Measurements from ENCODE around the gene EHD4. TPM values are rescaled to one million over a fixed set of nuclear protein-coding genes. Genes with fewer than 3 reads are reported as not detected.
A peak's percentile ranks its signal among the peaks of the same experiment; 100 is the strongest.

The EHD4 gene
- total RNA-seq, 1 donor from 2014 or later, result 68.8 TPM

DNA sequence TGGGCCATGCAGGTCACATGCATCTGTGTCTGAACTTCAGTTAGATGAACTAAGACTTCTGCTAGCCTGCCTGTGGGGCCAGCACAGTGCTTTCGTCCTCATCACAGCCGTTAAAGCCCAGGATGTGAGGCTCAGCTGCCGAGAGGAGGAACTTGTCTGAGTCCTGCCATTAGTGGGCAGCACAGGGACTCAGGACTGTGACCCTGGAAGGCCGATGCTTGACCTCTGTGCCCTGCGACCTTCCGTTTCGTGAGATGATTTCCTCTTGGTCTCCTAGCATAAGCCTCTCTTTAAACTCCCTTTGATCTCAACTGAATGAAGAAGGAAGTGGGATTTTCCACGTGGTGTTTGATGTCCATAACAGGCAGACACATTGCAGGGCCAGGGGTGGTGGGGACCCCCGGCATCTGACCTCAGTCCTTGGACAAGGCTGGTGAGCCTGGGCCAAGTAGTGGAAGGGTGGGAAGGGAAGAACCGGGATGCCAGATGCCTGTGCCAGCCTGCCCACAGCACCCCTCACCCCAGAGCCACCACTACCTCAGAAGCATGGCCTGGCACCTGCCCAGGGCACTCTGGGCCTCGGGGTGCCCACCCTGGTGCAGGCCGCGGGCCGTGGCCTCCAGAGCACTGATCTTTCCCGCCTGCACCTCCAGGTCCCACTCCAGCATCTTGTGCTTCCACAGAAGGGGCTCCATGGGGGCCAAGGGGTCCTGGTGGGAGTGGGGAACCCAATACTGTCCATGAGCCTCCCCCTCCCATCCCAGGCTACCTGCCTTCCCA is 112.1 kb downstream of the EHD4 start:
- DNase-seq (ENCODE audit: low read depth in 2 of 2), result peak; percentile 5 to 10

GRCh38 chr15:41858756-41859155 is 113.6 kb downstream of the EHD4 start:
- no peak for DNase-seq (ENCODE audit: low read depth in 2 of 2)

DNA sequence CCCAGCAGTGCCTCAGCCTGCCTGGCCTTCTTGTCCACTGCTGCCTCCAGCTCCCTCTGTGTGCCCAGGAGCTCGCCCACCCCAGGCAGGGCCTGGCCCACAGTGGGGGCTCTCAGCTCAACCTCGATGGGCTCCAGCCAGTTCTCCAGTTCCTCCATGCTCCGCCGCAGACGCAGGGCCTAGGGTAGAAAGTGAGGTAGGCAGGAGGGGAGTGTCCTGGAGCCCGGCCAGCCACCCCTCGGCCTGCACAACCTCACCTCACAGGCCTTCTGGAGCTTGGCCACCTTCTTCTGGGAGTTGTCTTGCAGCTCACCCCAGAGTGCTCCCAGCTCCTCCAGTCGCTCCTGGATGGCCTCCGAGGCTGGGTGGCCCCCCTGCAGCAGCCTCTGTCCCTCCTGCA is 115.0 kb downstream of the EHD4 start:
- no peak for DNase-seq (ENCODE audit: low read depth in 2 of 2)

- no peak for DNase-seq (ENCODE audit: low read depth in 2 of 2)
Observed at GRCh38 chr15:41856716-41857115, 115.6 kb downstream of the EHD4 start.

DNA sequence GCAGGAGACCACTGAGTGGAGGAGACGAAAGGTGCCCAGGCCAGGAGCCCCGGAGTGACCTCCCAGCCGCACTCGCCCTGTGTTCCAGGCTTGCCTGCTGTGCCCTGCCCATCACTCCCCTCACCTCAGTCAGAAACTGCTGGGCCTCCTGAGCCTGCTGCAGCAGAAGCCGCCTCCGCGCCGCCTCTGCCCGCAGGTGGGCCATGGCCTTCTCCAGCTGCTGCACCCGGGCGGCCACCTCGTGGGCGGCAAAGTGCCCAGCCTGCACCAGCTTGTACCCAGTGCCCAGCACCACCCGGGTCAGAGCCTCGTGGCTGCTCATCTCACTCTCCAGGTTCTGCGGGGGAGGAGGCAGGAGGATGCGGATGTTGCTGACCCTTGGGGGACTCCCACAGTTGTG is 116.1 kb downstream of the EHD4 start:
- no peak for DNase-seq (ENCODE audit: low read depth in 2 of 2)

DNA sequence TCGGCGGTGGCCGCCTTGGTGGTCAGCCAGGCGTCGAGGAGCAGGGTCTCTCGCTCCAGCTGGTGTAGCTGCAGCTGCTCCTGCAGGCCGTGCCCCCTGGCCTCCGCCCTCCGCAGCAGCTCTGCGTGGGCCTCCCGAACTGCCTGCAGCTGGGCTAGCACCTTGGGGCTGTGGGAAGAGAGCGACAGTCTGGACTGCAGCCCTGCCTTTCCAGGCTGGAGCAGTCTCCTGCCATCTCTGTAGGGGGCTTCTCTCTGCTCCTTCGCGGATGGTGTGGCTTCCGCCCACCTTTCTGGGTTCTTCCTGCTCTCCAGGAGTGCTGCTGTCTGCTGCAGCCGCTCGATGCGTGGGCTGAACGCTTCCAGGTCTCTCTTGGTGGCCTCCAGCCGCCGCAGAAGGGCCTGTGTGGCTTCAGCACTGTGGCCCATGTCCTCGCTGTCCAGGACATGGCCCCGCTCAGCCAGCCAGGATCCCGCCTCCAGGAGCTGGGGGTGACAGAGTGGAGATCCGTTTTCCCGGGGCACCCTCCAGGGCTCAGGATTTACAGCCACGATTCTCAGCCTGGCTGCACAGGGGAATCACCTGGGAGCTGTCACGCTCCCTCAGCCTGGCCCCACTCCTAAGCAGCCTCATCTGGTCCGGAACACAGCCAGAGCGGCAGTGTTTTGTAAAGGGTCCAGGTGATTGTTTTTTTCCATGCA is 116.9 kb downstream of the EHD4 start:
- no peak for DNase-seq (ENCODE audit: low read depth in 2 of 2)

- DNase-seq (ENCODE audit: low read depth in 2 of 2), result no peak
Observed at GRCh38 chr15:41854443-41854842, 117.9 kb downstream of the EHD4 start.

- DNase-seq (ENCODE audit: low read depth in 2 of 2), result no peak
Observed at GRCh38 chr15:41853831-41854230, 118.5 kb downstream of the EHD4 start.

DNA sequence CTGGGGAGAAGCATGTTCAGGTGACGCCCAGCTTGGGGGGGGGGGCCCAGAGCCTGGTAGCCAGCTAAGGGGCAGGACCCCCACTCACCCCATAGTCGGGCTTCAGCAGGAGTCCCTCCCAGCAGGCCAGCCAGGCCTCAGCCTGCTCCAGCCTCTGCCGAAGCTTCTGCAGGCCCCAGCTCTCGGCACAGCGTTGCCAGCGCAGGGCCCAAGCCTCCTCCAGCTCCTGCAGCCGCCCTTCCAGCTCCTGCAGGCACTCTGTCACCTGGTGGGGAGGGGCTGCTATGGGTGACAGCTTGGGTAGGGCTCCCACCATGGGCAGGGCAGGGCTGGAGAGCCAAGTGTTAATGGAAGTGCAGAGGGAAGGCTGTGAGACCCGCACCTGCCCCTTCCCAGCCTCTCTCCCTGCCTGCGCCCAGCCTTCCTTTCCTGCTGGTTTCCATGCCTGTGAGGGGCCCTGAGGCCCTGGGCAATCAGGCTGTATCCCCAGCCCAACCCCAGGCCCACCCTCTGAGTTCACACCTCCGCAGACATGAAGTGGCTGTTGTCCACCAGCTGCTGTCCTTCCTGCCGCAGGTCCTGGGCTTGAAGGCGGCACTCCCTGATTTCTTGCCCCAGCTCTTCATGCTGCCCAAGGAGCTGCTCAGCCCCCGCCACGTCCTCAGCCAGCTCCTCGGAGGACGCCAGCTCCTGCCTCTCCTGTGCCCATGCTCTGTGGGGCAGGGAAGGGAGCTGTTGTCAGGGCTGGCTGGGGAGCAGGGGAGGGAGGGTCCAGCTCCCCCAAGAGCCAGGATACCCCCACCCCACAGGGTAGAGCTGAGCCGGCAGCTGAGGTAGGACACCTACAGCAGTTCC is 119.4 kb downstream of the EHD4 start:
- DNase-seq (ENCODE audit: low read depth in 2 of 2), result no peak

DNA sequence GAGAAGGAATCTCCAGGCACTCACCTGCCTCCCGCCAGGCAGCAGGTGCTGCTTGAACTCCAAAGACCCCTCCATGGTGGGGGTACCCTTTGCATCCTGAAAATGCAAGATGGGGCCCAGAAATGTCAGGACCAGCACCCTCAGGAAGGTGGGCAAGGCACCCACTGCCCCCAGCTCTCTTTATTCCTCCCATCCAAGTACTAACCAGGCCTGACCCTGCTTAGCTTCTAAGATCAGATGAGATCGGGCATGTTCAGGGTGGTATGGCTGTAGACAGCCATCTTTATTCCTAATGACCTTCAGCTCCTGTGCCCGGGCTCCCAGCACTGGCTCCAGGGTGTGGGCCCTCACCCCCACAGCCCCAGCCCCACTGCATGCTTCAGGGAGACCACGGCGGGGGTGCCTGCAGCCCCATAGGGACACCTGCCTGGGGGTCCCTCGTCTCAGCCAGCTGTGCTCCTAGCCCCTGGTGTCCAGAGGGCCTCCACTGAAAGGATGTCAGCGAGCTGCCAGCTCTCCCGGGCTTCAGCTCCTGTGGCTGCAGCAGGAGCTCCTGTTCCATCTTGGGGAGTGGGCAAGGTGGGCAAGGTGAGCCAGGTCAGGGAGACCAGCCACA is 120.5 kb downstream of the EHD4 start:
- no peak for DNase-seq (ENCODE audit: low read depth in 2 of 2)

GRCh38 chr15:41851167-41851523 is 121.2 kb downstream of the EHD4 start:
- DNase-seq (ENCODE audit: low read depth in 2 of 2), result no peak

- DNase-seq (ENCODE audit: low read depth in 2 of 2), result no peak
Observed at GRCh38 chr15:41850482-41851166, 121.7 kb downstream of the EHD4 start.

GRCh38 chr15:41849861-41850260 is 122.5 kb downstream of the EHD4 start:
- DNase-seq (ENCODE audit: low read depth in 2 of 2), result no peak

DNA sequence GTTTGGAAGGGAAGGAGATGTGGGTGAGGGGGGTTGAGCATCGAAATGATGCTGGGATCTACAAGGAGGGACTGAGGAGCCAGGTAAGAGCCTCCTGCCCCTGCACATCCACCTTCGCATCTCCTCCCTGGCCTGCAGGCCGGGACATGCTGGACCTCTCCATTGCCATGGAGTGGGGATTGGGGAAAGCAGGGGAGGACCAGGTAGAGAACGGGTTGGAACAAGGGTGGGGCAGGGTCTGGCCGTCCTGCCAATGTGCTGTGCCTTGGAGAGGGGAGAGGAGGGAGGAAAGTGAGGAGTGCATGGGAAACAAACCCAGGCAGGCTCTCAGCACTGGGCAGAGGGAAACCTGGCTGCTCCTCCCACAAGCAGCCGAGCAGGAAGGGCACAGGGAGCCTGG is 123.2 kb downstream of the EHD4 start:
- DNase-seq (ENCODE audit: low read depth in 2 of 2), result no peak

DNA sequence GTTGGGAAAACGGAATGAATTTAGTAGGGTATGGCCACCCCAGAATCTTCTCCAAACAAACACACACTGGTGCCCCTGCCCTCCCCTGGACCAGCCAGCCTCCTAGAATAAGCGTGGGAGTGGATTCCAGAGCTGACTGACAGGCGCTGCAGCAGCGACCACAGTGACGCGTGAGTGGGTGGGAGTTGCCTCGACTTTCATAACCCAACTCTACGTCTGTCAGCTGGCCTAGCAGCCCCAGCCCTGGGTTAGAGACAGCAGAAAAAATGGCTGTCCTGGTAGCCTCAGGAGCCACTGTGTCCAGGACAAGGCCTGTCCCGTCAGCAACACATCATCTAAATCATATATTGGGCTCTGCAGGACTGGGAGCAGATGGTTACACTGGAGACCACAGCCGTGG is 123.7 kb downstream of the EHD4 start:
- DNase-seq (ENCODE audit: low read depth in 2 of 2), result no peak

- DNase-seq (ENCODE audit: low read depth in 2 of 2), result no peak
Observed at GRCh38 chr15:41847981-41848380, 124.4 kb downstream of the EHD4 start.

DNA sequence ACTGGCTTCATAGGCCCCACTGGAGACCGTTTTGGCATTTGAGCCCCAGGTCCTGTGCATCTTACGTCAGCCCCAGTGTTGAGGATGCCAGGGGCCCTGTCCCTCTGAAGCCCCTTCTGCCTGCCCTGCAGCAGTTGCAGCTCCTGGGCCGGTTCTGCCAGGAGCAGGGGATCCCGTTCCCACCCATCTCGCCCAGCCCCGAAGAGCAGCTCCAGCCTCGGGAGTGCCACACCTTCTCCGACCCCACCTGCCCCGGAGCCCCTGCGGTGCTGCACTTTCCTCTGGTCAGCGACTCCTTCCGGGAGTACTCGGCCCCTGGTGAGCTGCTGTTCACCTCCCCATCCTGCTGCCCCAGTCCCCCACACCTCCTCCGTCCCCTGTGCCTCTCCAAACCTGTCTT is 125.2 kb downstream of the EHD4 start:
- no peak for DNase-seq (ENCODE audit: low read depth in 2 of 2)
